Keratinocyte (primary cell): ENCODE results near the gene ROMO1.
"Not testable (repeated sequence)": the region's sequence is repeated elsewhere in the genome, so short reads cannot be mapped to it uniquely, and the experiment has no call there.

Experiments used
- EZH2 ChIP-seq: IDR thresholded peaks from one replicate; pipeline ENCODE4 v1.6.1; 2012; ENCODE audit warnings: inconsistent platforms, mild to moderate bottlenecking, low read length, moderate library complexity
- TF ChIP-seq, protein P1 (sequence below), 3 experiments: IDR thresholded peaks in 1 of 3; conservative IDR thresholded peaks in 1 of 3; optimal IDR thresholded peaks in 1 of 3; 2 replicates in 2 of 3; 3 replicates in 1 of 3; pipeline versions ENCODE3 to v1.5.1; 2011; ENCODE audit warnings: low read length in 3 of 3, mild to moderate bottlenecking in 3 of 3, moderate library complexity in 2 of 3, control low read depth in 1 of 3, inconsistent platforms in 1 of 3; ENCODE audit not compliant: insufficient read depth in 2 of 3; ENCODE audit errors: extremely low read depth in 1 of 3

DNA sequence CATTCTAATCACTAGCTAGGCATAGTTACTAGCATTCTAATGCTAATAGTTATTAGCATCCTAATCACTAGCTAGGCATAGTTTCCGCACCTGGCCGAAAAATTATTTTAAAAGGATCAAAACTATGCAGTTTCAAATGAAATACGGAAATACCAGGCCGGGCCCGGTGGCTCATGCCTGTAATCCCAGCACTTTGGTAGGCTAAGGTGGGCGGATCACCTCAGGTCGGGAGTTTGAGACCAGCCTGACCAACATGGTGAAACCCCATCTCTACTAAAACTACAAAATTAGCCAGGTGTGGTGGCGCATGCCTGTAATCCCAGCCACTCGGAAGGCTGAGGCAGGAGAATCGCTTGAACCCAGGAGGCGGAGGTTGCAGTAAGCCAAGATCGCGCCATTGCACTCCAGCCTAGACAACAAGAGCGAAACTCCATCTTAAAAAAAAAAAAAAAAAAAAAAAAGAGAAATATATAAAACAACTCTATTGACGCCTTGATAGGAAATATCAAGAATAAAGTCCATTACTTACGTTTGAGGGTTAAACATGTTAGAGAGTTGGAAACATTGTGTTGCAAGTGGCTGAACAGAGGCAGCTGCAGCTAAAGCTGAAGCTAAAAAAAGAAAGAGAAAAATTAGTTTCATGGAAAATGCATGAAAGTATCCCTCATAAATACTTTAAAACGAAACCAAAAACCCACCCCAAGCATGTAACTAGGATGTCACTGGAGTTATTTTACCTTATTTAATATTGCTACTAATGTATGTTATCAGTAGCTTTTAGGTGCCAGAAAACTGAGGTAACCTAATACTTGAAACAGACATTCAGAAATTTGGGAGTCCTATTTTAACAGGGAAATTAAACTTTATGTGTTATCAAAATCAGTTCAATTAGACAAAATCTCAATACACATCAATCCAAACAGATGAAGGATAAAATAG, 7.7 kb downstream of the ROMO1 start:
- TF ChIP-seq, protein P1, sequence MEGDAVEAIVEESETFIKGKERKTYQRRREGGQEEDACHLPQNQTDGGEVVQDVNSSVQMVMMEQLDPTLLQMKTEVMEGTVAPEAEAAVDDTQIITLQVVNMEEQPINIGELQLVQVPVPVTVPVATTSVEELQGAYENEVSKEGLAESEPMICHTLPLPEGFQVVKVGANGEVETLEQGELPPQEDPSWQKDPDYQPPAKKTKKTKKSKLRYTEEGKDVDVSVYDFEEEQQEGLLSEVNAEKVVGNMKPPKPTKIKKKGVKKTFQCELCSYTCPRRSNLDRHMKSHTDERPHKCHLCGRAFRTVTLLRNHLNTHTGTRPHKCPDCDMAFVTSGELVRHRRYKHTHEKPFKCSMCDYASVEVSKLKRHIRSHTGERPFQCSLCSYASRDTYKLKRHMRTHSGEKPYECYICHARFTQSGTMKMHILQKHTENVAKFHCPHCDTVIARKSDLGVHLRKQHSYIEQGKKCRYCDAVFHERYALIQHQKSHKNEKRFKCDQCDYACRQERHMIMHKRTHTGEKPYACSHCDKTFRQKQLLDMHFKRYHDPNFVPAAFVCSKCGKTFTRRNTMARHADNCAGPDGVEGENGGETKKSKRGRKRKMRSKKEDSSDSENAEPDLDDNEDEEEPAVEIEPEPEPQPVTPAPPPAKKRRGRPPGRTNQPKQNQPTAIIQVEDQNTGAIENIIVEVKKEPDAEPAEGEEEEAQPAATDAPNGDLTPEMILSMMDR (optimal IDR thresholded peaks at IDR 0.05 in 1 of 3, IDR thresholded peaks at IDR 0.05 in 1 of 3, conservative IDR thresholded peaks at IDR 0.05 in 1 of 3; ENCODE audit: extremely low read depth in 1 of 3, insufficient read depth in 2 of 3, low read length in 3 of 3), result not testable (repeated sequence)
- TF ChIP-seq EZH2, result not testable (repeated sequence)
